A549 (cell line): Measurements from ENCODE around the gene SEZ6L2.
A peak's percentile ranks its signal among the peaks of the same experiment; 100 is the strongest.

Experiments used
- BCL3 ChIP-seq: fragments of >200 bp; sonication (Bioruptor Twin); formaldehyde crosslinking; IDR thresholded peaks from 3 replicates; pipeline ENCODE4 v1.6.1; 2016
- CHD2 ChIP-seq: fragments of 150-350 bp; IDR thresholded peaks from 2 replicates; pipeline ENCODE4 v1.6.1; 2014; ENCODE audit warnings: low read length; ENCODE audit not compliant: partially characterized antibody
- CHD4 ChIP-seq: fragments of 200-600 bp; sonication (generic); IDR thresholded peaks from 2 replicates; pipeline ENCODE4 v1.6.1; 2016; ENCODE audit warnings: antibody characterized with exemption, mild to moderate bottlenecking, borderline replicate concordance
- CTCF ChIP-seq: fragments of >200 bp; sonication (Bioruptor Twin); formaldehyde crosslinking; IDR thresholded peaks from 3 replicates; pipeline ENCODE4 v1.5.1; 2016
- FOSB ChIP-seq: fragments of 250-450 bp; sonication (Bioruptor Pico); IDR thresholded peaks from 2 replicates; pipeline ENCODE4 v1.5.0; 2020; ENCODE audit warnings: mild to moderate bottlenecking, moderate library complexity
- JUNB ChIP-seq: fragments of >200 bp; sonication (Bioruptor Twin); formaldehyde crosslinking; IDR thresholded peaks from 2 replicates; pipeline ENCODE4 v1.6.1; 2016
- MAX ChIP-seq: IDR thresholded peaks from 2 replicates; pipeline ENCODE4 v1.6.1; 2012
- MAZ ChIP-seq: fragments of 150-350 bp; IDR thresholded peaks from 2 replicates; pipeline ENCODE4 v1.6.1; 2014; ENCODE audit warnings: antibody characterized with exemption, low read depth, low read length, borderline replicate concordance
- PBX3 ChIP-seq: IDR thresholded peaks from 2 replicates; pipeline ENCODE4 v1.6.1; 2012
- POLR2A ChIP-seq: IDR thresholded peaks from 2 replicates; pipeline ENCODE4 v1.6.1; 2012; ENCODE audit warnings: mild to moderate bottlenecking, low read length
- RAD21 ChIP-seq, 2 experiments: fragments of >200 bp in 1 of 2; sonication (Bioruptor Twin) in 1 of 2; formaldehyde crosslinking in 1 of 2; IDR thresholded peaks in 1 of 2; conservative IDR thresholded peaks in 1 of 2; 2 replicates in 1 of 2; 3 replicates in 1 of 2; pipeline ENCODE4 v1.6.1; 2012 to 2018; ENCODE audit warnings: inconsistent platforms in 1 of 2
- RARB ChIP-seq: fragments of 250-450 bp; sonication (Bioruptor Pico); IDR thresholded peaks from 2 replicates; pipeline ENCODE4 v1.8.0; 2021; ENCODE audit warnings: mild to moderate bottlenecking, moderate library complexity
- RFX5 ChIP-seq: fragments of 450-650 bp; IDR thresholded peaks from 2 replicates; pipeline ENCODE4 v1.7.1; 2014; ENCODE audit warnings: antibody characterized with exemption, mild to moderate bottlenecking, moderate library complexity
- TP53 ChIP-seq: fragments of 250-450 bp; sonication (Bioruptor Pico); IDR thresholded peaks from 2 replicates; pipeline ENCODE4 v1.5.0; 2021; ENCODE audit warnings: mild to moderate bottlenecking, moderate library complexity

GRCh38 chr16:29863669-29863984 is 35.7 kb downstream of the SEZ6L2 start:
- TF ChIP-seq RFX5 (no peak), MAZ (no peak), RAD21 (conservative IDR thresholded peaks at IDR 0.05 in 1 of 2, IDR thresholded peaks at IDR 0.05 in 1 of 2) (0 out of 5 replicates have a peak, but pooled peaks of 1 of the 2 experiments have one; percentile 7), CHD2 (peak; percentile 1), CHD4 (no peak), MAX (no peak), FOSB (CRISPR knock-in tag) (no peak), TP53 (CRISPR knock-in tag) (no peak), CTCF (no peak; the same call in 2 of the 3 replicates), BCL3 (no peak), POLR2A (no peak), RARB (CRISPR knock-in tag) (no peak), JUNB (no peak), PBX3 (no peak)
